T-helper 2 cell treated with Interferon-gamma antibody and Interleukin-4, amounts not matched to agents 100 ng/mL and 5 ng/mL, for 36 hours (primary cell): ENCODE measurements around the gene EIF4G3. TPM values are rescaled to one million over a fixed set of nuclear protein-coding genes. Genes with fewer than 3 reads are reported as not detected.

Experiments
- intact Hi-C: fragments of 100-400 bp; cut with micrococcal nuclease; formaldehyde crosslinking; loops from one replicate; pipeline ENCODE4 v1.15.1; 2023
- total RNA-seq: library from RNA; stranded (reverse); gene quantifications from 2 replicates; pipeline ENCODE4 v1.2.3, GENCODE V29; 2022

The EIF4G3 gene
- total RNA-seq, 1 donor from 2014 or later = 48.4 TPM

DNA sequence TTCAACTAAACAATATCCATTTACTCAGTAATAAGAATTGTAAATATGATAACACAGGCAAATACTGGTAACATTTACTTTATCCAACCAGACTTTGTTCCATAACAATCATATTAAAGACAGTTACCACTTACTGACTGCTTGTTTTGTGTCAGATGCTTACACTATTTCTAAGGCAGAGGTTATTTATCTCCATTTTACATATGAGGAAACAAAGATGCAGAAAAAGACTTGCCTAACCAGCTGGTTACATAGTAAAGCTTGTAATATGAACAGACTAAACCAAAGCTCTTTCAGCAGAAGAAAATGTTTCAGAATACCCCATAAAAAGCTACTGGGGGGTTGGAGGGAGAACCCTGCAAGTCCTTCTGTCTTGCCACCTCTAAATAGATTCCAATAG lies 180.1 kb downstream of the EIF4G3 start:
- intact Hi-C loops = no loop called here

GRCh38 chr1:20993716-20994575 lies 182.8 kb downstream of the EIF4G3 start:
- intact Hi-C loops = no loop called here

- intact Hi-C loops = no loop called here
These were observed 184.2 kb downstream of the EIF4G3 start for GRCh38 chr1:20992322-20993056.

- intact Hi-C loops = no loop called here
These were observed 187.8 kb downstream of the EIF4G3 start for GRCh38 chr1:20988943-20989342.

DNA sequence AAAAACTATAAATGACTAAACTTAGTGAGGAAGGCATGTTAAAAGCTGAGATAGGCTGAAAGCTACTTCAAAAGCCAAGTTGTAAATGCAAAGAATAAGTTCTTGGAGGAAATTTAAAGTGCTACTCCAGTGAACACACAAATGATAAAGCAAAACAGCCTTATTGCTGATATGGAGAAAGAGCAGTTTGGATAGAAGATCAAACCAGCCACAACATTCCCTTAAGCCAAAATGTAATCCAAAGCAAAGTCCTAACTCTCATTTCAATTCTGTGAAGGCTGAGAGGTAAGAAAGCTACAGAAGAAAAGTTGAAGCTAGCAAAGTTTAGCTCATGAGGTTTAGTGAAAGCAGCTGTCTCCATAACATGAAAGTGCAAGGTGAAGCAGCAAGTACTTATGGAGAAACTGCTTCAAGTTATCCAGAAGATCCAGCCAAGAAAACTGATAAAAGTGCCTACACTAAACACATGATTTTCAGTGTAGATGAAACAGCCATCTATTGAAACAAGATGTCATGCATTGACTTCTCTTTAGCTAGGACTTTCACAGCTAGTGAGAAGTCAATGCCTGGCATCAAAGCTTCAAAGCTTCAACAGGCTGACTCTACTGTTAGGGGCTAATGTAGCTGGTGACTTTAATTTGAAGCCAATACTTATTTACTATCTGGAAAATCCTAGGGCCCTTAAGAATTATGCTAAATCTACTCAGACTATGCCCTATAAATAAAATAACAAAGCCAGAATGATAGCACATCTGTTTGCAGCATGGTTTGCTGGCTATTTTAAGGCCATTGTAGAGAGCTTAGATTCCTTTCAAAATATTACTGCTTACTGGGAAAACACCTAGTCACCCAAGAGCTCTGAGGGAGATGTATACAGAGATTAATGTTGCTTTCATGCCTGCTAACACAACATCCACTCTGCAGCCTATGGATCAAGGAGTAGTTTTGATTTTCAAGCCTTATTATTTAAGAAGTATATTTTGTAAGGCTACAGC lies 188.6 kb downstream of the EIF4G3 start:
- intact Hi-C loops = no loop called here

DNA sequence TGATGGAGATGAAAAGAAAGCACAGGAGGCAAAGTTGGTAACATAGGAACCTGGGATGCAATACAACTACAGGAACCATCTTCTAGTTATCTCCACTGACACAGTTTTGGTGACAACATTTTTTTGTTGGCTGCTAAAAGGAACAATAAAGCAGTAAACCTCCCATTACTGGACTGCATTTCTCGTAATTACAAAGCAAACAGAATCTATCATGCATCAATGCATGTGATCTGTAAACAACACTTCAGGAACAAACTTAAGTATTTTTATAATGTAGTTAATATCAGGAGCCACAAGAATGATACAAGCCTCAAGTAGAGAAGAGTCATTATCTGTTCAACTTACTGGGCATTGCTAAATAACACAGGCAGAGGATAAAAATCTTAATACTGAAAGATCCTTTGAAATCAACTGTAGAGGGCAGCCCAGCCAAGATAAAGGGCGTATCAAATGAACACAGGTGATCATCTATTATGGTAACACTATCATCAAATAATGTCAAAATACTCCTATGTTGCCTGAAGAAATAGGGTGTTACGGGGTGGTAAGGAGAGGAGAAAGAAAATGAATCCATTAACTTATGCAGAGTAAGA lies 193.3 kb downstream of the EIF4G3 start:
- intact Hi-C loops = loop anchor here (5.0 kb wide), 1 partner anchor 214 kb away; no protein-coding TSS in a partner anchor

DNA sequence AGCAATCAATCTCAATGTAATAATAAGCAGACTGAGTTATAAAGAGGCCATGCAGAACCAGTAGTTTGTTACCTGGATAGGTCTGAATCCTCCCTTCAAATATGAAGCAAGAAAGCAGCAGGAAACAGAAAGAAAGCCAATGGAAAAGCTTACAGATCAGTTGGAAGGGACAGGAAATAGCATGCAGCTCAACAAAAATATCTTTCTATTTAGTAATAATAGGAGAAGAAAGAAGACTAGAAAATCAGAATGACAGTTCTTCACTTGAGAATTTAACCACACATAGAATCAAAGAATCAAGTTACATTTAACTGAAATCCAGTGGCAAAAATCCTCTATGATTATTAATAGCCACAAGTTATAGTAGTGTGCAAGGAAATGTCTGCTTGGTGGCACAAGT lies 194.4 kb downstream of the EIF4G3 start:
- intact Hi-C loops = loop anchor here (5.0 kb wide), 1 partner anchor 215 kb away; no protein-coding TSS in a partner anchor

- intact Hi-C loops = loop anchor here (5.0 kb wide), 1 partner anchor 215 kb away; no protein-coding TSS in a partner anchor
These were observed 194.8 kb downstream of the EIF4G3 start for GRCh38 chr1:20981915-20982314.

- intact Hi-C loops = loop anchor here (5.0 kb wide), 1 partner anchor 217 kb away; no protein-coding TSS in a partner anchor
These were observed 196.6 kb downstream of the EIF4G3 start for GRCh38 chr1:20980051-20980450.

DNA sequence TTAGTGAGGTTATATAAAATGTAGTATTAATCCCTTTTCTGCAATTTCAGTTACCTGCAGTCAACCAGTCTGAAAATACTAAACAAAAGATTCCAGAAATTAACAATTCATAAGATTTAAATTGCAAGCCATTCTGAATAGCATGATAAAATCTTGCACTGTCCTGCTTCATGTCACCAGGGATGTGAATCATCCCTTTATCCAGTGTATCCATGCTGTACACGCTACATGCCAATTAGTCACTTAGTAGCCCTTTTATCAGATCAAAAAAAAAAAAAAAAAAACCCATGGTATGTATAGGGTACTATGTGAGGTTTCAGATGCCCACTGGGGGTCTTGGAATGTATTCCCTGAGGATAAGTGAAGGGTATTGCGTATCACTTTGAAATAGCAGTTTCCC lies 198.3 kb downstream of the EIF4G3 start:
- intact Hi-C loops = no loop called here

DNA sequence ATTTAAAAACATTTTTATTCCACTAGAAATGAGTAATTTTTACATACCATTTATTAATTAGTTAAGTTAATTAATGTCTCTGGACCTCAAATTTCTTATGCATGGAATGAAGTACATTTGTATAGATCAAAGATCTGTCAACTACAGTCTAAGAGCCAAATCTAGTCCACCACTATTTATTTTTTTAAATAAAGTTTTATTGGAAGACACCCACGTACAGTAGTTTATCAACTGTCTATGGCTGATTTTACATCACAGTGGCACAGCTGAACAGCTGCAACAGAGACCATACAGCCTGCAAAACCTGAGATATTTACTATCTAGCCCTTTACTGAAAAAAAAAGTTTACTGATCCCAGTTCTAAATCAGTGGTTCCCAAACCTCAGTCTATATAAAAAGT lies 201.0 kb downstream of the EIF4G3 start:
- intact Hi-C loops = no loop called here

- intact Hi-C loops = no loop called here
These were observed 201.7 kb downstream of the EIF4G3 start for GRCh38 chr1:20974951-20975350.

DNA sequence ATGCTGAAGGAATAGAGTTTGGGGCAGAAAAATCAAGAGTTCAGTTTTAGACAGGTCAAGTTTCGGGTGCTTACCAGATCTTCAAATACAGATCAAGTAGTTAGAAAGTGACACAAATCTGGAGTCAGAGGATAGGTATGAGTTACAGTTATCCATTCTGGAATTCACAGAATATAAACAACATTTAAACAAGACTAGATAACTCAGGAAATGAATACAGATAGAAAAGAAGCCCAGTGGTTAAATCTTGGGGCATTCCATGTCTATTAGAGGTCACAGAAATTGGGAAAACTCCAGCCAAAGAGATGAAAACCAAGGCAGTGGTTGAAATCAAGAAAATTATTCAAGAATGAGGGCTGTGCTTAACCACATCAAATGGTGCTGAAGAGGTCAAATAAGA lies 202.6 kb downstream of the EIF4G3 start:
- intact Hi-C loops = no loop called here

DNA sequence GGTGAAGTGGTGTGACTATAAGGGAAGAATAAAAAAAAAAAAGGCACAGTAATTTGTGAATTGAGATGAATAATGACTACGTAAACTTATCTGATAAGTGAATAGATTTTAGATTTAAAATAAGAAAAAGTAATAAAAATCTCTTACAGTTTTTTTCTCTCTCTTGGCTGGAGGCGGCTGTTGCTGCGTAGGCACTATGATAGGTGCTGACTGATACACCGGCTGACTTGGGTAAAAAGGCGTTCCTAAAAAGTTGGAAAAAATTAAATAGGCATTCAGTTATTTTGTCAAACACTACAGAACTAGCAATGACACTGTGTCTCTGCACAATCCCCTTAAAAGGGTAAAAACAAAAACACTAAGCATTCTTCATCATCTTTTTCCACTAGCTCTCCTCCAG lies 203.8 kb downstream of the EIF4G3 start:
- intact Hi-C loops = no loop called here

DNA sequence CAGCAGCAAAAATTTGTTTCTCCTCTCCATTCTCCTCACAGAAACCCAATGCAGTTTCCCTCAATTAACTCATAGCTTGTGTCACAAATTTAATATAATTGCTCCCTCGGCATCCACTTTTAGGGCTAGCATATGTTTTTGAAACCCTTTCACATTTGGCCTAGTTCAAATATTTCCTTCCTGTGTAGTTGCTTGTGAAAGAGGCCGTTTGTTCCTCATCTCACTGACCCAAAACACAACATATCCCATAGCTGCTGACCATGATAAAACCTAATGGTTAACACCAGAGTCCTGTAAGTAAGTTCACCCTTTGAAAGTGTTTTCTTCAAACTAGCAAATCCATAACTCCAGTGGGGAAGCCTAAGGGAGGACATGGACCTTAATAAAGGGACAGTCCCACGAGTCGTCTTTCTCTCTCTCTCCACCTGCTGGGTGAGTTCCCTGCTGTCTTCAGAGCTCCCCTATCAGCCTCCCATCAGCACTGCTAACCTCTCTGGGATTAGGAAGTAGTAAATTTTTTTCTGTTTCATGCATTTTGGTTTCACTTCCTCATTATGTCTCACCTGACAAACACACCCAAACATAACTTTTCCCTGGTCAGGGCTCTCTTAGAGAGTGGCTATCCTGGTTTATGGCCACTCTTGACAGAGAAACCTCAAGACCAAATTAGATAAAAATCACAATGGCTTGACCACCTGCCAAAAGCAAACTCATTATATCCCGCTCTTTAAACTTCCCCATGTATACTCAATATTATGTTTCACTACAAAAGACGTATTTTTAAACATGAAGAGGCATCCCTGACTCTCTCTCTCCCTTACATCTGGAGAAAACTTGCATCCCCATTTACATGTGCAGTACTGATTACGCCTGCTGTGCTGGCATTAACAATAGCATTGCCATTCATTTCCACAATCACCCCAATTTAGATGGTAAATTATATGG lies 211.9 kb downstream of the EIF4G3 start:
- intact Hi-C loops = no loop called here

DNA sequence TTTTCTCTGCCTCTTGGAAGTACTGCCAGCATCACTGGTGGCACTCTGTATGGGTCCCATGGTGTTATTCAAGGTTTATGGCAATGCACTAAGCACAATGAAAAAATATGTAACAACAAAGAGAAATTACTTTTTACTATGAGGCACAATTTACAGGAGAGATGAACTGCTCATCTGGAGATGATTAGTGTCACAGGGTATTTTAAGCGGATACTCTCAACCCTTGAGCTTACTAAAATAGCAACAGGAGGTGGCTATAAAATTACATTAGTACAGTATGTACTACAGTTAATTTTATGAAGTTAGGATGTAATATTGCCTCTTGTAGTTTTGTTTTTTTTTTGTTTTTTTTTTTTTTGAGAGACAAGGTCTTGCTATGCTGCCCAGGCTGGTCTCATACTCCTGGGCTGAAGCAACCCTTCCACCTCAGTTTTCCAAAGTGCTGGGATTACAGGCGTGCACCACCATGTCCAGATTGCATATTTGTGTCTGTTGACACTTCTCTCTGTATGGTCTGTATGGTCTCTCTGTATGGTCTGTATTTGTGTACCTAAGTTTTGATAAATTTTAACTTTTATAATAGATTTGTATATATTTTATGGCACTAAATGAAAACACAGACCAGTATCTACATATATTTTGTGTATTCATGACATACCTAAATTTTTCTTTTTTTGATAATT lies 214.0 kb downstream of the EIF4G3 start:
- intact Hi-C loops = no loop called here

DNA sequence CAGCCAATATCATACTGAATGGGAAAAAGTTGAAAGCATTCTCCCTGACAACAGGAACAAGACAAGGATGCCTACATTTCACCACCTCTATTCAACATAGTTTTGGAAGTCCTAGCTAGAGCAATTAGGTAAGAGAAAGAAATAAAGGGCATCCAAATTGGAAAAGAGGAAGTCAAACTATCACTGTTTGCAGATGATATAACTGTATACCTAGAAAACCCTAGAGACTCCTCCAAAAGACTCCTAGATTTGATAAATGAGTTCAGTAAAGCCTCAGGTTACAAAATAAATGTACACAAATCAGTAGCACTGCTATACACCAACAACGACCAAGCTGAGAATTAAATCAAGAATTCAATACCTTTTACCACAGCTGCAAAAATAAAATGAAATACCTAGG lies 218.3 kb downstream of the EIF4G3 start:
- intact Hi-C loops = no loop called here

- intact Hi-C loops = no loop called here
These were observed 220.4 kb downstream of the EIF4G3 start for GRCh38 chr1:20956272-20956671.

DNA sequence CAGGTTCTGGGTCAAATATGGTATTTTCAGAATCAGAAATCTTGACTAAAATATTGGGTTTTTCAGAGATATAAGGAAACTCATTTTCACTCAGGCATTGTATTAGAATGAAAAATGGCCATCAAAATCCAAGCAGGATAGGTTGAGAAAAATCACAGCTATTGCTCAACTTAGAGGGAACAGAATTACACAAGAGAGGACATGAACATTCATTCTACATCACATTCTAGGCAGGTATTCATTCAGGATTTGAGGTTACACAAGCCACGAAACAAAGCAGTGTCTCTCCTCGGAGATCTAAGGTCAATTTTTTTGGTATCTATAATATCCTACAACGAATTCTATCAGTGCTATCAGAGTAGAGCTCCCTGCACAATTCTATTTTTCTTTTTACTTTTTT lies 226.0 kb downstream of the EIF4G3 start:
- intact Hi-C loops = no loop called here
